GM20000 (cell line): ENCODE data around the gene TFDP2.
"Not testable (repeated sequence)": the region's sequence is repeated elsewhere in the genome, so short reads cannot be mapped to it uniquely, and the experiment has no call there.

Experiments
- DNase-seq: peaks from one replicate; pipeline ENCODE4 v3.0.0; 2012; ENCODE audit warnings: low spot score
- TF ChIP-seq, protein P1 (sequence below): IDR thresholded peaks from 2 replicates; pipeline ENCODE4 v1.5.1; 2012; ENCODE audit warnings: mild to moderate bottlenecking, control low read depth; ENCODE audit errors: extremely low read depth, missing control alignments

TFDP2 gene

DNA sequence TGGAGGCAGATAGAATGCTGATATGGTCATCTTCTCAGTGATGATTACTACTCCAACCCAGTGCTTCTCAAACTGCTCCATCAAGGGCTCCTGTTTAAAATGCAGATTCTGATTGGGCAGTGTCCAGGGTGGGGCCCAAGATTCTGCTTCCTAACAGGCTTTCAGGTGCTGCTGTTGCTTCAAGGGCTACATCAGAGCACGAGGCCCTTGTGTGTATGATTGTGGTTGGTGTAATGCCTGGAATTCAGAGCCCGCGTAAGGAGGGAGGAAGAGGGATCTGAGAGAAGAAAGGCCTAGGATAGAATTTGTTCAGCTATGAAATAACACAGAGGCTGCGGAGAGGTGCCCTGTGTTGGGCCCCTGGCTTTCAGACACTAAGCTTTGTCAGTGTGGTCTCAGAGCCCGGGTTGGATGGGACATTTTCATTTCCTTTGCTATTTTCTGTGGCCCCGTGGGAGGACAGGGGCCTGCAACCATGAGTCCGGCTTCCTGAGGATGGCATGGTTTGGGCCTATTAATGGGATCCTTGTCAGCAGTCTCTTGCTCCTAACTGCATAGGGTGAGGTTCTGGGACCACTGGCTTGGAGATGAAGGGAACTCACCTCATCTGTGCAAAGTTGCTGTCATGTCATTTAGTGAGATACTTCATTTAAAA, 219.9 kb downstream of the TFDP2 start:
- TF ChIP-seq, protein P1, sequence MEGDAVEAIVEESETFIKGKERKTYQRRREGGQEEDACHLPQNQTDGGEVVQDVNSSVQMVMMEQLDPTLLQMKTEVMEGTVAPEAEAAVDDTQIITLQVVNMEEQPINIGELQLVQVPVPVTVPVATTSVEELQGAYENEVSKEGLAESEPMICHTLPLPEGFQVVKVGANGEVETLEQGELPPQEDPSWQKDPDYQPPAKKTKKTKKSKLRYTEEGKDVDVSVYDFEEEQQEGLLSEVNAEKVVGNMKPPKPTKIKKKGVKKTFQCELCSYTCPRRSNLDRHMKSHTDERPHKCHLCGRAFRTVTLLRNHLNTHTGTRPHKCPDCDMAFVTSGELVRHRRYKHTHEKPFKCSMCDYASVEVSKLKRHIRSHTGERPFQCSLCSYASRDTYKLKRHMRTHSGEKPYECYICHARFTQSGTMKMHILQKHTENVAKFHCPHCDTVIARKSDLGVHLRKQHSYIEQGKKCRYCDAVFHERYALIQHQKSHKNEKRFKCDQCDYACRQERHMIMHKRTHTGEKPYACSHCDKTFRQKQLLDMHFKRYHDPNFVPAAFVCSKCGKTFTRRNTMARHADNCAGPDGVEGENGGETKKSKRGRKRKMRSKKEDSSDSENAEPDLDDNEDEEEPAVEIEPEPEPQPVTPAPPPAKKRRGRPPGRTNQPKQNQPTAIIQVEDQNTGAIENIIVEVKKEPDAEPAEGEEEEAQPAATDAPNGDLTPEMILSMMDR: no peak

DNA sequence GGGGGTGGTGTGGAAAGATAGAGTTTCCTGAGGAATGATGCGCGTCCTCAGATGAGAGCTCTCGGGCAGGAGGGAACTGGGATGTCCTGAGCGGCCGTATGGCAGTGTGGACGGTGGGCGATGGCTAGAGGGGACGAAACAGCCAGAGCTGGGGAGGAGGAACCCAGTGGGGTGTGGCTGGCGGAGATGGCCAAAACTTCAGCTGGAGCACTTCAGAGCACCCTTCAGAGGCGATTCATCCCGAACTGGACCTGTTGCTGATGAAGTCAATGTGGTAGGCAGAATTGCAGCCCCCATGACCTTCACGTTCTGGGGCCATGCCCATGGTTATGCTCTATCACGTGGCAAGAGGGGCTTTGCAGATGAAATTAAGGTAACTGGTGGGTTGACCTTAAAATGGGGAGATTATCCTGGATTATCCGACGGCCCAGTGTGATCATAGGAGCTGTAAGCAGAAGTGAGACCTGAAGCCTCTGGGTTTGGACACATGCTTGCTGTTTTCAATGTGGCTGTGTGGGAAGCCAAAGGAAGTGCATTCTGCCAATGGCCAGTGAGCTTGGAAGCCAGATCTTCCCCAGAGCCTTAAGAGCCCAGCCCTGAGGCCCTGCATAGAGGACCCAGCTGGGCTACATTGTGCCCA, 220.6 kb downstream of the TFDP2 start:
- DNase-seq: no peak

More for the DNA sequence above, 219.9 kb downstream of the TFDP2 start:
- no peak for DNase-seq

DNA sequence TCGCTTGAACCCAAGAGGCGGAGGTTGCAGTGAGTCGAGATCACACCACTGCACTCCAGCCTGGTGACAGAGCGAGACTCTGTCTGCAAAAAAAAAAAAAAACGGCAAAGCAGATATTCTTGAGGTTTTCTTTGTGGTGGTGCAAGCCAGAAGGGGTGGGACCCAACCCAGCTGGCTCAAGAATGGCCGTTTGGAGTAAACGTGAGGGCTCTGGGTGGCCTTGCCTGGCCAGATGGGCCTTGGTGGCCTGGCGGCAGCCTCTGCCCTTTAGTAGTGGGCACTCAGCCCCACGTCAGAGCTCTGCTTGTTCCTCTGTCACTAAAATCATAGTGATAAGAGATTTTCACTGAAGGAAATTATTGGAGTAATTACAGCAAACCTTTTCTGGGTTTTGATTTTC, 222.4 kb downstream of the TFDP2 start:
- TF ChIP-seq, protein P1: no peak
- DNase-seq: no peak

More for the DNA sequence above, 220.6 kb downstream of the TFDP2 start:
- TF ChIP-seq, protein P1: no peak

DNA sequence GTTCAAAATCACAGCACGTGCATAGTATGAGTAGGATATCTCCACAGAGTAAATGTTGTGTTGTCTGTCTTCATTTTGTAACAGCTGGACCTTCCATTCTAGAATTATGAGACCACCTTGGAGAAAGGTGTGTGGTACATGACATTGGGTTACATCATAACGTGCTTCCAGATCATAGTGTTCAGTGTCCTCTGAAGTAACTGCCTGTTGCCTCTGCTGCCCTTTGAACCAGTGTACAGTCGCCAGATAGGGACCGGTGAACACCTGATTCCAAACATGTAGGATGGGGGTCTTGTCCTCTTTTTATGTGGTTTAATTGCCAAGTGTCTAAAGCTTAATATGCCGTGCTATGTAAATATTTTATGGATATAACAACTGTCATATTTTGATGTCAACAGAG, 223.7 kb downstream of the TFDP2 start:
- not testable (repeated sequence) for DNase-seq

DNA sequence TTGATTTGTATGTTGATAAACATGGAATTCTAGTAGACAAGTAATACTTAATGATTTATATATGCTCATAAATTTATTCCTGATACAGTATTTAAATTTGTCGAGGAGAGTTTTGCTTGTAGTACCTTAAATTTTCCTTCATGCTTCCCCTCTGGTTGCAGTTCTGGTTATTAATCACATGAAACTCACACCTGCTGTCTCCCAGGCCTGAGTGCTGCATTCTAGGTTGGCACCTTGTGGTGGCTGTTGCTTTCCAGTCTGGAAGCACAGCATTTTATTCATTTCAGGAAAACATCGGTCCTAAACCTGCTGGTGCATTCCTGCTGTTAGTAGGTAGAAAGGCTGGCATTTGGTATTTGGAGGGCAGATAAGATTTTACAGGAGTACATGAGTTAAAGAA, 228.0 kb downstream of the TFDP2 start:
- no peak for DNase-seq
- TF ChIP-seq, protein P1: no peak

DNA sequence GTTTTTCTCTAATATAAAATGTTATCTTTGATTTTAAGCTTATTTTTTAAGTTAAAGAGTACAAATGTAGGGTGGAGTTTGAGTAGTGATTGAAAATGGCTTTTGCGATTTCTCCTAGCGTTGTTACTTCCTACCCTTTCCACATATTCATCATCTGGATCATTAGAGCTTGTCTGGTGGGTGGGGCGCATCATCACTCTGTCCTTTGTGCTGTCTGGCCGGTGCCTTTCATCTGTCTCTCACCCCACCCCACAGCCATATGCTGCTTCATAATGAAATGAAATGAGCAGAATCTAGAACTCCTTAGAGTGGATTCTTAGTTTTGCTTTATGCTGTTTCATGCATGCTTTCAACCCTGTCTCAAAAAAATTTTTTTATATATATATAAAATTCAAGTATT, 228.6 kb downstream of the TFDP2 start:
- TF ChIP-seq, protein P1: peak; percentile 6
- DNase-seq: no peak

DNA sequence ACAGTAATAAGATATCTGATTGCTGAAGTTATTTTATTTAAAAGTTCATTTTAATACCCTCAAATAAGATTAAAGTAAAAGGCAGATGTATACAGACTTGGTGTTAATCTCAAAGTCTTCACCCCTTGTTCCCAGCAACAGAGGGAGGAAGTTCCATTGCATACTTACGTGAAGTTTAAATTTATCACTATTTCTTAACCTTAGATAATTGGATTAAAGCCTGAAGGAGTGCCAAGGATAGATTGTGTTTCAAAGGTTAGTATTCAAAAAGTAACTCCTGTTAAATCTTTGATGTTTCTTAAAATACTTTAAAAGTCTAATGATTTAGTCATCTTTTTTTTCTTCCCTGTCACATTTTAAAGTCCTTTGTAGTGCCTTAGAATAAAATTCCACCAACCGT, 233.6 kb downstream of the TFDP2 start:
- TF ChIP-seq, protein P1: no peak
- DNase-seq: no peak

DNA sequence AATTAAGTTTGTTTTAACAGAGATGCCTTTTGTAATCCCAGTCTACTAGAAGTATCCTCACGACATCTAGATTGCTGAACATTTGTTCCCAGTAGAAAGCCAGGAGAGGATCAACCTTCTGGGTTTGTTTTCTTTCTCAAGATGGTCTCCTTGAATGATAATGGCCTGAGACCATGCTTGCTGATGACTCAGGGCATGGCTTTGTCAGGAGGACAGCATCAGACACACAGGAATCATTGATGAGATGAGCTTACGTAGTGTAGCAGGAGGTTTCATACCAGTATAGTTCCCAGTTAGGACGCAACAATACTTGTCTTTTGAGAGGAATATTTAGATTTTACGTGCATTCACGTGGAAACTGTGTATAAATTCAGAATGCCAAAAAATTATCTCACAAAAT, 234.3 kb downstream of the TFDP2 start:
- DNase-seq: no peak
- TF ChIP-seq, protein P1: no peak
